Thoracic aorta (tissue), 2 donors: Measurements from ENCODE around the gene SRA1. TPM values are rescaled to one million over a fixed set of nuclear protein-coding genes. Genes with fewer than 3 reads are reported as not detected.

Experiments
- ATAC-seq: fragments of 150-250 bp; one replicate; pipeline ENCODE4 v1.8.0; 2017; ENCODE audit warnings: low read depth; ENCODE audit not compliant: insufficient number of reproducible peaks, low FRiP score
- DNase-seq: peaks from one replicate; pipeline ENCODE4 v3.0.0-alpha.2; 2020; ENCODE audit warnings: low spot score
- H3K27ac ChIP-seq, 2 donors: fragments of 200-600 bp; sonication (generic); 1 replicate in 1 of 2; 2 replicates in 1 of 2; pipeline ENCODE4 v1.5.1; 2016; ENCODE audit warnings: mild to moderate bottlenecking in 2 of 2, moderate library complexity in 2 of 2
- H3K27me3 ChIP-seq: fragments of 200-600 bp; sonication (generic); replicated peaks from 2 replicates; pipeline ENCODE4 v1.6.0; 2016; ENCODE audit warnings: mild to moderate bottlenecking; ENCODE audit not compliant: insufficient read depth
- H3K36me3 ChIP-seq: fragments of 200-600 bp; sonication (generic); one replicate; pipeline ENCODE4 v1.5.1; 2016
- H3K4me1 ChIP-seq, 2 donors: fragments of 200-600 bp; sonication (generic); 1 replicate in 1 of 2; 2 replicates in 1 of 2; pipeline versions ENCODE4 v1.5.1 to v1.6.0; 2016; ENCODE audit warnings: low read depth in 2 of 2, mild to moderate bottlenecking in 1 of 2; ENCODE audit not compliant: control insufficient read depth in 1 of 2
- H3K4me3 ChIP-seq: fragments of 200-600 bp; sonication (generic); 2 replicates; pipeline ENCODE4 v1.5.1; 2016; ENCODE audit warnings: mild to moderate bottlenecking
- H3K9me3 ChIP-seq: fragments of 200-600 bp; sonication (generic); 2 replicates; pipeline ENCODE4 v1.5.1; 2016
- total RNA-seq, 2 donors: library from RNA; depleted of rRNA; stranded (reverse); fragments of >200 nt; gene quantifications; one replicate each; pipeline versions ENCODE4 v1.1.0 to v1.2.3, GENCODE V29; 2016
- TF ChIP-seq, protein P1 (sequence below): fragments of 200-600 bp; sonication (generic); IDR thresholded peaks from one replicate; pipeline ENCODE4 v1.5.1; 2019; ENCODE audit warnings: antibody characterized with exemption

SRA1 gene
- total RNA-seq, 2 donors from 2014 or later: 29.6 to 34.3 TPM

DNA sequence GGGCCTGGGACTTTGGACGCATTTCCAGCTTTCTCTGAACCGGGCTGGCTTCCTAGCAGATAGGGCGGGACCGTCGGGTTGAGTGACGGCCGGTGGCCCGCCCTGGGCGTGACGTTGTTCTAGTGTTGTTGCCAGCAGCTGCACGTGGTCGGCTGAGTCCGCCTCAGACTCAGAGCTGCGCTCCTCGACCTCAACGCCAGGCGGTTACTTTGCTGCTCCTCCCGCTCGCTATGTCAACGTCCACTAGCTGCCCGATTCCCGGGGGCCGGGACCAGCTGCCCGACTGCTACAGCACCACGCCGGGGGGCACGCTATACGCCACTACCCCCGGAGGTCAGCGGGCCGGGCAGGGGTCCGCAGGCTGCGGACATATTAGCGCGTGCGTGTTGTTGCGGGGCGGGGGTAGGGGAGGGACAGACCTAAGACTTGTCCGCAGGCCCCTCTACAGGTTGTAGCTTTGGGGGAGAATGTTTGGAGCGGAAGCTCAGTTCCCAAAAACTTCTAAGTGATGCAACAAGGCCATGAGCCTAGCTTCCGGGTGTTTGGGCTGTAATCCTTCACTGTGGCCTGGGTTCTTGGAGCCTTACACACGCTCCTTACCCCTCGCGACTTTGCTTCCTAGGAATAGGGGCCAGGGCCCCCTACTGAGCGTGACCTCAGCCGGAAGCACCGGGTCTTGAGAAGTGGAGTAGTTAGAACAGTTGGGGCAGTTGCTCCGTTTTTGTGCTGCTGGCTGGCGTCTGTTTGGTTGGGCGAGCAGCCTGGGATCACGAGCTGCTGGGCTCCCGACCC lies 9.6 kb downstream of the SRA1 start, which contains the start of gene EIF4EBP3:
TSS of gene EIF4EBP3 (plus strand) at position 155 of the 792 bp plus-strand sequence. CDS start at position 231, 76 bp downstream.
- DNase-seq: peak; percentile 86
- Histone ChIP-seq H3K4me3 (peak within 1 kb of the TSS; percentile 80), H3K9me3 (no peaks in the 10 kb centered on the region), H3K27me3 (no peaks in the 10 kb centered on the region), H3K4me1 (peaks cover 18 to 33% of the 10 kb centered on the region in 2 donors), H3K27ac (peak within 1 kb of the TSS; percentile 94 to 99), H3K36me3 (peaks cover 29% of the 10 kb centered on the region)
- TF ChIP-seq, protein P1, sequence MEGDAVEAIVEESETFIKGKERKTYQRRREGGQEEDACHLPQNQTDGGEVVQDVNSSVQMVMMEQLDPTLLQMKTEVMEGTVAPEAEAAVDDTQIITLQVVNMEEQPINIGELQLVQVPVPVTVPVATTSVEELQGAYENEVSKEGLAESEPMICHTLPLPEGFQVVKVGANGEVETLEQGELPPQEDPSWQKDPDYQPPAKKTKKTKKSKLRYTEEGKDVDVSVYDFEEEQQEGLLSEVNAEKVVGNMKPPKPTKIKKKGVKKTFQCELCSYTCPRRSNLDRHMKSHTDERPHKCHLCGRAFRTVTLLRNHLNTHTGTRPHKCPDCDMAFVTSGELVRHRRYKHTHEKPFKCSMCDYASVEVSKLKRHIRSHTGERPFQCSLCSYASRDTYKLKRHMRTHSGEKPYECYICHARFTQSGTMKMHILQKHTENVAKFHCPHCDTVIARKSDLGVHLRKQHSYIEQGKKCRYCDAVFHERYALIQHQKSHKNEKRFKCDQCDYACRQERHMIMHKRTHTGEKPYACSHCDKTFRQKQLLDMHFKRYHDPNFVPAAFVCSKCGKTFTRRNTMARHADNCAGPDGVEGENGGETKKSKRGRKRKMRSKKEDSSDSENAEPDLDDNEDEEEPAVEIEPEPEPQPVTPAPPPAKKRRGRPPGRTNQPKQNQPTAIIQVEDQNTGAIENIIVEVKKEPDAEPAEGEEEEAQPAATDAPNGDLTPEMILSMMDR: peak; percentile 84
- peak; percentile 97 for ATAC-seq

DNA sequence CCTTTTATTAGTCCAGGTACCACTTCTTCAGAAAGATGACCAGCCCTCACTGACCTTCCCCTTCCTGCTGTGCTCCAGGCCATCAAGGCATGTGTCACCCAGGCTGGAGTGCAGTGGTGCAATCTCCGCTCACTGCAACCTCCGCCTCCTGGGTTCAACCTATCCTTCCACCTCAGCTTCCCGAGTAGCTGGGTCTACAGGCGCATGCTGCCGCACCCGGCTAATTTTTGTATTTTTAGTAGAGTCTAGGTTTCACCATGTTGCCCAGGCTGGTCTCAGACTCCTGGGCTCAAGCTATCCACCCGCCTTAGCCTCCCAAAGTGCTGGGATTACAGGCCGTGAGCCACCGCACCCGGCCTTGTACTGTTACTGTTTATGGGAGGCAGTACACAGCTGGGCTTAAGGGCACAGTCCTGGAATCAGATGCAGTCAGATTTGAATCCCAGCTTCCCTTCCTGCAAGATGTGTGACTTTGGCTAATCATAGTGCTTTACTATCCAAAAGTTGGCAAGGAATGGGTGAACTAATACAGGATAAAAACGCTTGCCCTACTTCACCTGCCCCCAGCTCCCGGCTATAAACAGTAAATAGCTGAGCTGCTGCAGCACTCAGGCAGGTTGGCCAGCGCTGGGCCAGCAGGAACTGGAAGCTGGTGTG lies 10.3 kb downstream of the SRA1 start:
- ATAC-seq: peak; percentile 5
- Histone ChIP-seq H3K36me3 (peaks cover 32% of the 10 kb centered on the region), H3K9me3 (no peaks in the 10 kb centered on the region), H3K4me1 (peaks cover 18 to 33% of the 10 kb centered on the region in 2 donors), H3K4me3 (peak overlapping the region; percentile 80), H3K27ac (peak overlapping the region; percentile 94 to 99), H3K27me3 (no peaks in the 10 kb centered on the region)
- TF ChIP-seq, protein P1: no peak
- DNase-seq: no peak

DNA sequence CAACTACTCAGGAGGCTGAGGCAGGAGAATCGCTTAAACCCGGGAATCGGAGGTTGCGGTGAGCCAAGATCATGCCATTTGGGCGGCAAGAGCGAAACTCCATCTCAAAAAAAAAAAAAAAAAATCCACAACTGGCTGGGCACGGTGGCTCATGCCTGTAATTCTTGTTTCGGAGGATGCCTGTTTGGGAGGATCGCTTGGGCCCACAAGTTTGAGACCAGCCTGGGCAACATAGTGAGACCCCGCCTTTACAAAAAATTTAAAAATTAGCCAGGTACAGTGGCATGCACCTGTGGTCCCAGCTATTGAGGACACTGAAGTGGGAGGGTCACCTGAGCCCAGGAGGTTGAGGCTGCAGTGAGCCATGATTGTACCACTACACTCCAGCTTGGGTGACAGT lies 11.7 kb downstream of the SRA1 start:
- Histone ChIP-seq H3K4me3 (no peak overlapping the region), H3K4me1 (peaks cover 18 to 33% of the 10 kb centered on the region in 2 donors), H3K9me3 (no peaks in the 10 kb centered on the region), H3K27ac (no peak overlapping the region), H3K36me3 (peaks cover 25% of the 10 kb centered on the region), H3K27me3 (no peaks in the 10 kb centered on the region)
- no peak for ATAC-seq
- TF ChIP-seq, protein P1: no peak
- no peak for DNase-seq

DNA sequence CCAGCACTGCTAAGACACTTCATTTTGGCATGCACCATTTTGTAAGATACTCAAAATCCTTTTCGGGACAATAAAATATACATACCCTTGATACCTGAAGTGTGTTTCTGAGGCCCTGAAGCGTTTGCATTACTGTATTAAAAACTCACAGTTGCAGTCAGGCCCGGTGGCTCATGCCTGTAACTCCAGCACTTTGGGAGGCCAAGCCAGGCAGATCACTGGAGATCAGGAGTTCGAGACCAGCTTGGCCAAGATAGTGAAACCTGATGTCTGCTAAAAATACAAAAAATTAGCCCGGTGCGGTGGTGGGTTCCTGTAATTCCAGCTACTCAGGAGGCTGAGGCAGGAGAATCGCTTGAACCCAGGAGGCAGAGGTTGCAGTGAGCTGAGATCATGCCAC lies 12.3 kb downstream of the SRA1 start:
- H3K9me3 ChIP-seq: no peaks in the 10 kb centered on the region
- DNase-seq (no peak), ATAC-seq (no peak)
- H3K4me1 ChIP-seq: peaks cover 18 to 31% of the 10 kb centered on the region in 2 donors
- H3K27me3 ChIP-seq: no peaks in the 10 kb centered on the region
- no peak overlapping the region for H3K27ac ChIP-seq
- TF ChIP-seq, protein P1: no peak
- peaks cover 25% of the 10 kb centered on the region for H3K36me3 ChIP-seq
- no peak overlapping the region for H3K4me3 ChIP-seq

DNA sequence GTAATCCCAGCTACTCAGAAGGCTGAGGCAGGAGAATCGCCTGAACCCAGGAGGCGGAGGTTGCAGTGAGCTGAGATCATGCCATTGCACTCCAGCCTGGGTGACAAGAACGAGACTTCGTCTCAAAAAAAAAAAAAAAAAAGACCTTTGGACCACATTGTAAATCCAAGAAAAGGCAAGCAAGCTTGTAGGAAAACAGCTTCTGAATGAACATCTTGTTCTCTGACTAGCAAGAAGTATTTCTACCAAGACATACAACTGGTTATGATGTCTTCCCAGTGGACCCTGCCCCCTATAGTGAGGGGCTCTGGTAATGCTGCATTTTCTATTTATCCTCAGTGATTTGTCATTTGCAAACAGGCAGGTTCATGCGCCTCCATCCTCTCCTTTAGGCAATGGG lies 14.3 kb downstream of the SRA1 start:
- DNase-seq (no peak), ATAC-seq (no peak)
- H3K4me1 ChIP-seq: peaks cover 7 to 13% of the 10 kb centered on the region in 2 donors
- H3K9me3 ChIP-seq: no peaks in the 10 kb centered on the region
- no peak overlapping the region for H3K27ac ChIP-seq
- H3K36me3 ChIP-seq: peaks cover 43% of the 10 kb centered on the region
- no peak overlapping the region for H3K4me3 ChIP-seq
- TF ChIP-seq, protein P1: no peak
- H3K27me3 ChIP-seq: no peaks in the 10 kb centered on the region
